ENCODE data around the gene PTPRG. TPM values are rescaled to one million over a fixed set of nuclear protein-coding genes. Genes with fewer than 3 reads are reported as not detected.

Gene PTPRG
- total and polyA plus RNA-seq, 2 experiments from 2014 or later = 24.4 to 131 TPM

GRCh38 chr3:62201438-62202035 is 640.2 kb downstream of the PTPRG start (continued):
- TF ChIP-seq REST (IDR thresholded peaks at IDR 0.05; ENCODE audit: unreplicated experiment) = no peak

- Histone ChIP-seq H2AFZ (no peak overlapping the region), H3F3A (replicated peaks; ENCODE audit: low read depth) (no peaks in the 10 kb centered on the region), H3K27ac (ENCODE audit: low read depth) (no peak overlapping the region), H3K36me3 (ENCODE audit: insufficient read depth) (peaks cover 8% of the 10 kb centered on the region; the same call in 1 of the 2 replicates), H3K79me2 (replicated peaks; ENCODE audit: insufficient read depth) (no peaks in the 10 kb centered on the region), H3K4me1 (ENCODE audit: insufficient read depth) (no peaks in the 10 kb centered on the region), H3K27me3 (ENCODE audit: insufficient read depth) (no peaks in the 10 kb centered on the region), H4K20me1 (replicated peaks; ENCODE audit: insufficient read depth) (no peaks in the 10 kb centered on the region), H3K4me2 (no peak overlapping the region), H3K9me2 (ENCODE audit: insufficient read depth) (0 out of 2 replicates have a peak, but pooled peaks cover 4% of the 10 kb centered on the region), H3K4me3 (no peak overlapping the region)
- no peaks in the 10 kb centered on the region for H3K9me3 Mint-ChIP-seq
- ATAC-seq (no peak), DNase-seq (ENCODE audit: low spot score) (no peak)
- H3K4me1 Mint-ChIP-seq = peaks cover 2% of the 10 kb centered on the region
- peaks cover 9% of the 10 kb centered on the region for H3K27me3 Mint-ChIP-seq (ENCODE audit: insufficient read depth, low read depth, poor library complexity)
- H3K27ac Mint-ChIP-seq = no peak overlapping the region
- no peak overlapping the region for H3K4me3 Mint-ChIP-seq
- peaks cover 46% of the 10 kb centered on the region for H3K36me3 Mint-ChIP-seq (ENCODE audit: low read depth)
- TF ChIP-seq NANOG (IDR thresholded peaks at IDR 0.05; ENCODE audit: borderline replicate concordance) (no peak), ZNF462 (CRISPR knock-in tag; IDR thresholded peaks at IDR 0.05) (no peak), EZH2 (IDR thresholded peaks at IDR 0.05; ENCODE audit: low read depth, unreplicated experiment) (no peak), ZNF331 (CRISPR knock-in tag; IDR thresholded peaks at IDR 0.05; ENCODE audit: low read depth) (no peak), CREB1 (CRISPR knock-in tag; IDR thresholded peaks at IDR 0.05; ENCODE audit: low read depth) (no peak), POLR2AphosphoS5 (IDR thresholded peaks at IDR 0.05; ENCODE audit: low read depth) (no peak), EZH2phosphoT487 (IDR thresholded peaks at IDR 0.05; ENCODE audit: unreplicated experiment) (no peak), JUNB (IDR thresholded peaks at IDR 0.05; ENCODE audit: unreplicated experiment) (no peak), CTCF (conservative IDR thresholded peaks at IDR 0.05; ENCODE audit: low read depth in 2 of 2) (no peak), ZNF114 (CRISPR knock-in tag; IDR thresholded peaks at IDR 0.05) (no peak)
Measured at GRCh38 chr3:62203152-62203551, 641.8 kb downstream of the PTPRG start.

Measured in GM23338 (cell line).